Measurements from ENCODE around the gene ROBO1. TPM values are rescaled to one million over a fixed set of nuclear protein-coding genes. Genes with fewer than 3 reads are reported as not detected.

Gene ROBO1
- total and polyA plus RNA-seq, 2 of the 13 experiments (the other 11 are each of a cell fraction or from before 2014, with no cell fraction given): 52.2 to 71.0 TPM

GRCh38 chr3:78605178-78605577 is 1162.6 kb downstream of the ROBO1 start:
- no peaks in the 10 kb centered on the region for H3K9me3 ChIP-seq (ENCODE audit: low read length)
- no peak for ATAC-seq
- H3K9ac ChIP-seq (ENCODE audit: insufficient read depth, low read depth, low read length): no peak overlapping the region
- no peak overlapping the region for H2AFZ ChIP-seq (ENCODE audit: low read length)
- ChIA-PET POLR2A (no interaction called here), CTCF (ENCODE audit: low intra/inter-chr PET ratio, low total read pairs) (no interaction called here)
- in situ Hi-C loops (cut with HindIII; ENCODE audit: extremely low pct_ligation_motif_present, low pct_unique_long_range_greater_than_20kb) (no loop called here), intact Hi-C loops (cut with micrococcal nuclease; ENCODE audit: unreplicated experiment) (no loop called here)
- FAIRE-seq: no peak
- TSS peak; percentile 37 for BruUV-seq (replicated peaks)
- H3K79me2 ChIP-seq (ENCODE audit: insufficient read depth, low read length): no peaks in the 10 kb centered on the region
- H4K20me1 ChIP-seq (ENCODE audit: insufficient read depth, low read length): no peaks in the 10 kb centered on the region
- no peak for DNase-seq (ENCODE audit: low spot score)
- H3K4me2 ChIP-seq (ENCODE audit: low read depth, low read length): no peak overlapping the region
- TF ChIP-seq ATRX (CRISPR knock-in tag; IDR thresholded peaks at IDR 0.05; ENCODE audit: borderline replicate concordance): no peak
- TF ChIP-seq ZNF616 (CRISPR knock-in tag; IDR thresholded peaks at IDR 0.05; ENCODE audit: low read depth): no peak
- TF ChIP-seq ZNF850 (CRISPR knock-in tag; conservative IDR thresholded peaks at IDR 0.05): no peak
- TF ChIP-seq ZFP36L1 (CRISPR knock-in tag; IDR thresholded peaks at IDR 0.05): no peak
- TF ChIP-seq ARID5B (CRISPR knock-in tag; IDR thresholded peaks at IDR 0.05): no peak
- no peak for TF ChIP-seq THAP9 (CRISPR knock-in tag; IDR thresholded peaks at IDR 0.05; ENCODE audit: borderline replicate concordance)
- no peak for TF ChIP-seq HMGA1 (CRISPR knock-in tag; conservative IDR thresholded peaks at IDR 0.05)
- no peak for TF ChIP-seq CSRNP1 (CRISPR knock-in tag; IDR thresholded peaks at IDR 0.05)
- TF ChIP-seq SAFB2 (CRISPR knock-in tag; IDR thresholded peaks at IDR 0.05; ENCODE audit: borderline replicate concordance, low read depth): no peak
- TF ChIP-seq SMARCE1 (IDR thresholded peaks at IDR 0.05; ENCODE audit: borderline replicate concordance): no peak
- no peak for TF ChIP-seq PCBP2 (optimal IDR thresholded peaks at IDR 0.05; ENCODE audit: low read depth, low read length, poor library complexity, severe bottlenecking)
- TF ChIP-seq ARNT (IDR thresholded peaks at IDR 0.05): no peak
- WGBS (ENCODE audit: low lambda C conversion rate): 100% methylated on average over 2 of the region's 2 CpGs
- H3K27me3 ChIP-seq (ENCODE audit: control insufficient read depth in 1 of 2, insufficient read depth in 2 of 2, low read length in 2 of 2): no peaks in the 10 kb centered on the region
- H3K36me3 ChIP-seq (replicated peaks in 1 of 2; ENCODE audit: control insufficient read depth in 1 of 2, insufficient read depth in 2 of 2, low read length in 2 of 2): peaks cover 12 to 39% of the 10 kb centered on the region in 2 experiments; a peak in 4 of 5 replicates
- H3K4me1 ChIP-seq (ENCODE audit: insufficient read depth, low read length): no peaks in the 10 kb centered on the region
- H3K4me3 ChIP-seq (replicated peaks in 1 of 3; ENCODE audit: insufficient read depth in 1 of 3, low read depth in 2 of 3, low read length in 3 of 3): no peak overlapping the region
- H3K27ac ChIP-seq (ENCODE audit: extremely low read length, insufficient read depth, low read length): no peak overlapping the region
